Effector CD8-positive, alpha-beta T cell (primary cell): ENCODE measurements around the gene MID1.
"Not testable (repeated sequence)": the region's sequence is repeated elsewhere in the genome, so short reads cannot be mapped to it uniquely, and the experiment has no call there.

Experiments
- DNase-seq: peaks from one replicate; lab custom pipeline; 2025; lab: John Stamatoyannopoulos, UW

The MID1 gene

DNA sequence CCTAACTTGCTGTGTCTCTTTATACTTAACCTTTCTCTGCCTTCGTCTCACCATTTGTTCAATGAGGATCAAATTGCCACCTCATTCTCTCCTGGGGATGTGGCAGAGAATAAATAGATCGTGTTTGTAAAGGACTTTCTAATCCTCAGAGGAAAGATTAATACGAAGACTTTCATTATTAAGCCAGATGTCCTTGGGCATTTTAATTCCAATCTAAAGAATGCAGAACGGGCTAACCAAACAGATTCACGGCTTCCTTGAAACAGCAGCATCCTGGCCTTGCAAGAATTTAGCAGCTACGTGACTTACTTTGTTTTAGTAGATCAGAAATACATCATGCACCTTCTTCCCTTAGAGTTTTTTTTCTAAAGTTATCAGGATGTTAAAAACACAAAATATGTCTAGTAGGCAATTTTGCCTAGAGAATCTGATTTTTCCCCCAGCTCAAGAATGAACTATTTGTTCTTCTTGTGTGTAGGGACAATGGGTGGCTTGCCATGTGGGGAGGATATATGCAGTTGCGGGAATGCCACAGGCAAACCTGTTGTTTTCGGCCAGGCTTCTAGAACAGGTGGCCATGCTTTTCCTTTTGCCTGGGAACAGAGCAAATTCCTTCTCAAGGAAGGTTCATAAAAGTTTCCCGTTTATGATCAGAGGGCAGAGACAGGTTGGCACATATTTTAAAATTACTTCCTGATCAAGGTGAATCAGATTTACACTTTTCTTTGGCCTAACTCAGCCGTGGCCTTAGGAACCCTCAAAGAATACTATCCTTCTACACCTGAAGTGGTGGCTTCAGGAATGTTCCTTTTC, 3.0 kb downstream of the MID1 start:
- no peak for DNase-seq

- DNase-seq, result no peak
Observed at GRCh38 chrX:10615931-10616774, 4.2 kb downstream of the MID1 start.

DNA sequence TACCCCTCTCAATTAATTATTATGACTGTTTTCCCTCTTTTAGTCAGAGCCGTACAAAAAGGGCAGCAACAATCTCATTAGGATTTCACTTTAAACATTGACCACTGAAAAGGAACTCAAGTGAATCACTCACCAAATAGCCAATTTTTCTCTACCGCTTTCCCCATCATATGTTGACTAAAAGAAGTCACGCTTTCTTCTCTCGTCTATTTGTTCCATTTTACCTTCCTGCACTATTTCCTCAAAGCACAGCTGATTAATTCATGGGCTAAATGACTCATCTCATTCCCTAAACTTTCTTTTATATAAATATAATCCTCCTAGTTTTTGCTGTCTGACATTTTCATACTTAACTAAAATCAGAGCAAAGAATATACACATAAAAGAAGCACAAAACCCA, 8.2 kb downstream of the MID1 start:
- no peak for DNase-seq

DNA sequence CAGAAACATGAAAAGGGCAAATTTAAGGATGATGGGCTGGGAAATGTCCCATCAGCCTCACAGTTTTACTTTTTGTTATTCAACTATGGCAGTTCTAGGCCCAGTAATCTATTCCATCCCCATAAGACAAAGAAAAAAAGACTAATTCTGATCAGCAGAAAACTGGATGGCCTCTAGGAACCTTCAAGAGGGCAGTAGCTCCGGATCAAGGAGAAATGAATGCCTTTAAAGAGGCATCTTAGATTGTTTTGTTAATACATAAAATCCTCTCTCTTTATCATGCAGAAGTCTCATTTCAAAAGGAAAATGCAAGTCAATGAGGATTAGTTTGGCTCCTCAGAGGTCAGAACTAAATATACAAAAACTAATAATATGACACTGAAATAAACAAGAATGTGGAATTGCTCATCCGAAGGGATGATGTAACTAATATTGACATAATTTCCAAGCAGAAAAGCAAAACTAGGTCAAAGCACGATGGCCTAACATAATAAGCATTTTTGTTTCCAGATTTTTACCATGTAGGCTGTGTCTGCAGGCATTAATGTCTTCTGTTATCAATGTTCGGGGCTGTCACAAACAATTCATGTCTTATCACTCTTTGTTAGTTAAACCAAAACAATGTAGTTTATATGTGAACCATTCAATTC, 8.8 kb downstream of the MID1 start:
- DNase-seq, result no peak

DNA sequence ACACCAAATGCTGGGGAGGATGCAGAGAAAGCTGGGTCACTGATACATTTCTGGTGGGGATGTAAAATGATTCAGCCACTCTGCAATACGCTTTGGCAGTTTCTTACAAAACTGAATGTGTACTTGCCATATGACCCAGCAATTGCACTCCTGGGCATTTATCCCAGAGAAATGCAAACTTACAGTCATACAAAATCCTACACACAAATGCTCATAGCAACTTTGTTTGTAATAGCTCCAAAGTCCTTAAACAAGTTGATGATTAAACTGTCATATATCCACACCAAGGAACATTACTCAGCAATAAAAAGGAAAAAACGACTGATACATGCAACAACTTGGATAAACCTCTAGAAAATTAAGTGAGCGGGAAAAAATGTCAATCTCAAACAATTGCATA, 12.3 kb downstream of the MID1 start:
- no peak for DNase-seq

- no peak for DNase-seq
Observed at GRCh38 chrX:10607233-10607632, 13.2 kb downstream of the MID1 start.

GRCh38 chrX:10603612-10604011, 16.8 kb downstream of the MID1 start:
- no peak for DNase-seq

DNA sequence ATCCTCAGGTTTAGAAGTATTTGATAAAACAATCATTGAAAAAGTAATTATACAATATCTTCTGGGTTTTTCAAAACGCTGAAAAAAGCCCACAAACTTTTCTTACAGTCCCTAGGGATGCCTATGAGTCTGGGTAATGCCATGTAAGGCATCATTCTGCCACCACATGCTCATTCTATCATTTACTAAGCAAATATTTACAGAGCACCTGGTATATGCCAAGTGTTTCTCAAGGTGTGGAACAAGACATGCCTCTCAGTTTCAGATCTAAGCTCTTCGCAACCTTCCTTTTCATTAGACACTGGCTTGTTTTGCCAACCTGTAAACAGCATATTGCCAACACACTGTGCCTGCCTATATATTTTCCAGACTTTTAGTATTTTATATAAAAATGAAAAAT, 17.7 kb downstream of the MID1 start:
- no peak for DNase-seq

DNA sequence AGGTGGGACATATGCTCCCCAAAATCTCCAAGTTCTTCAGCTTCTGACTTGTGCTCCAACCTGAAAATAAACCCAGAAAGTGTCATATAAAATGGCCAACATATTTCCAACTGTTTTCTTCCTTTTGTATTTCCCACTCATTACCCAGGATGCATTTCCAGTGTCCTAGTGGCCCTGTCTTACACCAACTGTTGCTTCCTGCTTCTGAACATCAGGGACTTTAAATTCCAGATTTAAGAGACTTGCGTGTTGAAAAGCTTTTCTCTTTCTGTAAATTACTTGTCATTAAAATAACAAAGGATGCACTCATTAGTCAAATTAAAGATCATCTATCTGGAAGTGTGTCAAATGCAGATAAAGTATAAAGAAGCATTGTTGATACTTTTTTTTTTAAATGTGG, 19.9 kb downstream of the MID1 start:
- DNase-seq, result no peak

DNA sequence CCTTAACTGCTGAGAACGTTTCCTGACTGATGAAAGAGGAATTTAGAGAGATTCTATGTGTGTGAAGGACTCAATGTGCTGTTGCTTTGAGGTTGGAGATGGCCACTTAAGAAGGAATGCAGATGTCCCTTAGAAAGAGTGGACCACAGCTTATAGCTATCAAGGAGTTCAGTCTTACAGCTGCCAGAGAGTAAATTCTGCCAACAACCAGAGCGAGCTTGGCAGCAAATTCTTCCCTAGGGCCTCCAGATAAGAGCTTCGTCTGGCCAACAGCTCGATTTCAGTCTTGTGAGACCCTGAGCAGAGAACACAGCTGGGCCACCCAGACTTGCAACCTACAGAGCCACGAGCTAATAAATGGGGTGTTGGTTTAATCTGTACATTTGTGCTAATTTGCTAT, 21.8 kb downstream of the MID1 start:
- no peak for DNase-seq

GRCh38 chrX:10597871-10598270, 22.5 kb downstream of the MID1 start:
- no peak for DNase-seq

DNA sequence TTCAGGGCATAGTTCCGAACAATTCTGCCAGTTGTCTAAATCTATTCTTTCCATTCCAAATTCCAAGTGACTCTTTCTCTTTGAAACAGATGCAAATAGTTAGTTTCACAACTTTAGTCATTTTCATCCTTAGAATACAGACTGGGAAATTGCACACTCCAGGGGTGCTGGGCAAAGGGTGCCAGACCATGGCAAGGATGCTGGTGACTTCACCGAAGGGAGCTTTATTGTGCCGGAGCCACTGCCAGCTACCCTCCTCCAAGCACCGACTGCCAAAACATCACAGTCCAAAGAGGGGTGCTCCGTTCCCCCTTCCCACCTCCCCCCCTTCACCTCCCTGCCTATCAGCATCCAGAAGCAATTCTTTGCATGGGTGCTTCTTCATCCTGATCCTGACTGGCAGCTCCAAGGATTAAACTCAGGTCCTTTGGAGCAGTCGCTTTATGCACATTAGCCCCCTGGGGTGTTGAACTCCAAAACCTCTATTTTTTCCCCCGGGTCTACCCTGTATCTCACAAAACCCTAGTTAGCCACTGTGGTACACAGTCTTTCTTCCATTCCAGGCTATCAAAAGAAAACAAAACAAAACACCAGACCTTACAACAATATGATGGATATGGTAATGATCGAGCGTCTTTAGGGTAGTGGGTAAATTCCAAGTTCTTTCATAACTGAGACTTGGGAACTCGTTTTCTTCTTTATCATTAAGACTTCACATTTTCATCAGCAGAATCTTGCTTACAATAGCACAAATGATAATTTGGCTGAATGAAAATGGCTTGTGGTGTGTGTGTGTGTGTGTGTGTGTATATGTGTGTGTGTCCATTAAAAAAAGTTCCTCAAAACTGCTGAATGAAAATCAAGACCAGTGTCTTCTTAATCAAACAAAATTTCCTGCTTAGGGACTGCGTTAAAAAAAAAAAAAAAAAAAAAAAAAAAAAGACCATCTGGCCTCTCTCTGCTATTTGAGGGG, 28.7 kb downstream of the MID1 start:
- DNase-seq, result no peak

GRCh38 chrX:10589787-10590186, 30.6 kb downstream of the MID1 start:
- DNase-seq, result not testable (repeated sequence)

GRCh38 chrX:10589098-10589497, 31.3 kb downstream of the MID1 start:
- no peak for DNase-seq

DNA sequence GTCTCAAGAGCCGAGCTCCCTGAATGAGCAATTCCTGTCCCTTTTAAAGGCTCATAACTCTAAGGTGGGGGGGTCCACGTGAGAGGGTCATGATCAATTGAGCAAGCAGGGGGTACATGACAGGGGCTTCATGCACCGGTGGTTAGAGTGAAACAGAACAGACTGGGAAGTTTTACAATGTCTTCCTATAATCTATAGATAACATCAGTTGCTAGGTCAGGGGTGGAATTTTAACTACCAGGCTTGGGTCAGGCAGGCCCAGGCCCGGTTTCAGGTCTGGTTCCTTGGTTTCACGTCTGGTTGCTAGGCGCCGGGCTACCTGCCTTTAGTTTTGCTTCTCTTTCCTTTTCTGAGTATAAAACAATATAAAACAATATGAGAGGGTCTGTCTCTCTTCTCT, 35.5 kb downstream of the MID1 start:
- DNase-seq, result not testable (repeated sequence)

GRCh38 chrX:10582945-10583344, 37.4 kb downstream of the MID1 start:
- no peak for DNase-seq

DNA sequence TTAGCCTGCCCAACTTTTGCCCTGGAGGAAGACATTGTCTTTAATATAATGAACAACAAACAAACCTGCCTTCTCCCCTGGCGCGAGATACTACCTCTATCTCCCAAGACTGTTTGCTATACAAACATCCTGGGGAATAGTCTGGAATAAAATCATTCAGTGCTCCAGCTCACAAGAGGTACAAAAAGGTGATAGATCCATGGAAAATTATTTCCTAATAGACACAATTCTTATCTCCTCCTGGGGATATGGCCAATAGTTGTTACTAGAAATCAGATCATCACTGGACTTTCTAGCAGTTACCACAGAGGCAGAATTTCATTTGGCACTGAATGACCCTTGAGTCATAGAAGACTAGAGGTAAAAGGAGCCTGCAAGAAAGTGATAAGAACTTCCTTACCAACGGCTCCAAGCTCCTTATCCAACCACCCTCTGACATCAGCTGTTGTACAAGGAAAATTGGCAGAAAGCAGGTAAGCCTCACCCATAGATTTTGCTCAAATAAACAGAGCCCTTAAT, 38.1 kb downstream of the MID1 start:
- DNase-seq, result no peak

DNA sequence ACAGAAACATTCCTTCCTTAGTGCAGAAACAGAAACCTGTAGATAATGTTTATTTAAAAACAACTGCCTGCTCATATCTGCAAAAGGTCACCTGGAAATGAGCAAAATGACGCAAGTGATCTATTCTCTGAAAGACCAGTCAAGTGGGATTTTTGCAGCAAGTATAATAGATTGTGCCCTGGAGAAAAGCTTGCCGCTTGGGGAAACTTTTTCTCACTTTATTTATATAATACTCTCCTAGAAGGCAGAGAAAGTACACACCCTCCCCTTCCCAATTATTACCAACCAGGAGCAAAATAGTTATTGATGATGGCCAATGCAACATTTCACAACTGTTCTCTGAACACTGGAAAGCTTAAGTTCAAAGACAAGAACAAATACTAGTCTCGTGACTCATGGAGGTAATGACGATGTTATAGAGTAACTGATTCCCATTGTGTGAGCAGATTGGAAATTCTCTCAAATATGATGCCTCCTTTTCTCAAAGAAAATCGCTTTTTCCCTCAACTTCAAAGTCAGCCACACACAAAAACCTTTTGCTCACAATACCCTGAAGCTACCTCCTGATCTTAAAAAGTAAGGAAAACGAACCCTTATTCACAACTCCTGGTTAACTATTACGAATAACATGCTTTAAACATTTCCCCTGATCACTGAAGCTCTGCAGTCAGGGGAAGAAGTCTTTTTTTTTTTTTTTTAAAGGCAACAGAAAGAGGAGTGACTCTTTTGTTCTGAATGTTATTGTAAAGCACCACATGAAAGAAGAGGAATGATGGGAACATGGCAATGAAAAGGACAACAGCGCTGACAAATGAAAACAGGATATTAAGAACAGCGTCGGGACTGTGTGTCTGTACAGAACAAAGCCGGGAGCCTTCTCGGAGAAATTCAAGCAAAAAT, 41.0 kb downstream of the MID1 start:
- no peak for DNase-seq

GRCh38 chrX:10578527-10578926, 41.9 kb downstream of the MID1 start:
- DNase-seq, result no peak

DNA sequence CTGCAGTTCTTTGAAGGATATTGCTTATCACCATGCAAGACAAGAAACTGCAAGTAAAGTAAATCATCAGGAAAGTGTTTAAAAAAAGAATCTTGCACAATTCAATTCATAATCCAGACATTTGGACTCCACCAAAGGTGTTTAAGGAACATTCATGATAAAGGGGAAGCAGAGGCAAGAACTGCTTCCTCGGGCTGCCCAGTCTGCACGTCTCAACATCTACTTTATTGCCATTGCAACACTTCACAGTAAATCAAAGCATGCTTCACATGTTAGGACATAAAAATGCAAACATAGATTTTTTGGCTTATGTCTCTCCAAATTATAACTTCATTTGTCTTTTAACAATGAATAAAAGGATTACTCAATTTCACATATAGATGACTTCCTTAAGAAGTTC, 42.5 kb downstream of the MID1 start:
- DNase-seq, result no peak
